ENCODE data around the gene C2CD2.

C2CD2 gene

GRCh38 chr21:41836166-41837015 is 117.4 kb downstream of the C2CD2 start:
- DNase-seq: no peak

DNA sequence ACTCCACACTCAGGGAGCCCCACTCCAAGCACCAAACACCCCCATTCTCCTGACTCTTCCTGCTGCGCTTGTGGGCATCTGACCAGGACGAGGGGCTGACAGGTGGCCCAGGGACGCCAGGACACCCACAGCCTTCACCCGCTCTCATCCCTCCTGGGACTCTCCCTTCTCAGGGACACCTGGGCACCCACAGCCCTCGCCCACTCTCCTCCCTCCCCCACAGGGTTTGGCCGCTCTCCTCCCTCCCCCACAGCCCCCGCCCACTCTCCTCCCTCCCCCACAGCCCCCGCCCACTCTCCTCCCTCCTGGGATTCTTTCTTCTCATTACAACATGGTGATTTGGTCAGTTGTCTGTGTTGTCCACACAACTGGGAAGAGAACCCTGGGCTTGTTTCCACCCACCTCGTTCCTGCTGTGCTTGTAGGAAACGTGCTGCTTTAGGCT is 118.1 kb downstream of the C2CD2 start:
- no peak for DNase-seq
